Skeletal muscle satellite cell (primary cell): ENCODE results near the gene CPLX1.
A peak's percentile ranks its signal among the peaks of the same experiment; 100 is the strongest.
"Not testable (repeated sequence)": the region's sequence is repeated elsewhere in the genome, so short reads cannot be mapped to it uniquely, and the experiment has no call there.

ENCODE experiments used
- H3K27me3 ChIP-seq: 2 replicates; pipeline ENCODE4 v1.7.0; 2013; ENCODE audit warnings: low read length; ENCODE audit not compliant: control insufficient read depth, insufficient read depth
- H3K36me3 ChIP-seq: 2 replicates; pipeline ENCODE4 v1.7.0; 2013; ENCODE audit warnings: mild to moderate bottlenecking, control low read depth, low read length; ENCODE audit not compliant: insufficient read depth
- H3K4me1 ChIP-seq: 2 replicates; pipeline ENCODE4 v1.7.0; 2013; ENCODE audit warnings: low read length; ENCODE audit not compliant: control insufficient read depth, insufficient read depth
- H3K4me2 ChIP-seq: 2 replicates; pipeline ENCODE4 v1.7.0; 2013; ENCODE audit warnings: mild to moderate bottlenecking, low read length
- H3K4me3 ChIP-seq: 2 replicates; pipeline ENCODE4 v1.7.0; 2013; ENCODE audit warnings: low read length
- H3K9ac ChIP-seq: 2 replicates; pipeline ENCODE4 v1.7.0; 2013; ENCODE audit warnings: mild to moderate bottlenecking, low read depth, low read length, moderate library complexity
- H3K9me3 ChIP-seq: replicated peaks from 2 replicates; pipeline ENCODE4 v1.7.0; 2013; ENCODE audit warnings: mild to moderate bottlenecking, control low read depth, low read length

The CPLX1 gene

DNA sequence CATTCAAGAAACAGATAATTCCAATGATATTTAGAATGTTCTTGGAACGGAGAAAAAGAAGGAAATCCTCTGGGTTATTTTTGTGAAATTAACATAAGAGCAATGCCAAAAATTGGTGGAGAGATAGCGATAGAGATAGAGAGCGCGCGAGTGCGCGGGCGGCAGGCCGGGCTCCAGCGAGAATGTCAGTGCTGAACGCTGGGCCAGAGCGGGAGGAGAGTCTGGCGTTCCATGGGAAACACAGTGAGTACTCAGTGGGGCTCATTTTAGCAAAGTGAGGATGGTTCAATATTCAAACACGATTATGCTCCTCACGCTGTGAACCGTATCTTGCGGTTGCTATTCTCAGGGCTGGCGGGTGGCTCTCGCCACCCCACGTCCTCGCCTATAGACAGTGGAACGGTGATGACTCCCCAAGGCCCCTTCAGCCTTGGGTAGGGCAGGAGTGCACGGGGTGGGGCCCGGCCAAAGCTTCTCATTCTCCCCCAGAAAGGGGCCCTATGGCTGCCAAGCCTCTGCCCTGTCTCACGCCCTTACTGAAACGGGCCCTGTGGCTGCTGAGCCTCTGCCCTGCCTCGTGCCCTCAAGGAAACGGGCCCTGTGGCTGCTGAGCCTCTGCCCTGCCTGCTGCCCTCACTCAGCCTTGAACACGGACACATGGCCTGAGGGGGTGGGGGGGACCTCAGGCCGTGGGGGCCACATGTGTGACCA lies 16.9 kb downstream of the CPLX1 start:
- H3K27me3 ChIP-seq: peaks cover 44% of the 10 kb centered on the region
- H3K4me2 ChIP-seq: no peak overlapping the region
- H3K36me3 ChIP-seq: no peaks in the 10 kb centered on the region
- no peaks in the 10 kb centered on the region for H3K9me3 ChIP-seq
- no peak overlapping the region for H3K9ac ChIP-seq
- no peak overlapping the region for H3K4me3 ChIP-seq
- no peaks in the 10 kb centered on the region for H3K4me1 ChIP-seq

DNA sequence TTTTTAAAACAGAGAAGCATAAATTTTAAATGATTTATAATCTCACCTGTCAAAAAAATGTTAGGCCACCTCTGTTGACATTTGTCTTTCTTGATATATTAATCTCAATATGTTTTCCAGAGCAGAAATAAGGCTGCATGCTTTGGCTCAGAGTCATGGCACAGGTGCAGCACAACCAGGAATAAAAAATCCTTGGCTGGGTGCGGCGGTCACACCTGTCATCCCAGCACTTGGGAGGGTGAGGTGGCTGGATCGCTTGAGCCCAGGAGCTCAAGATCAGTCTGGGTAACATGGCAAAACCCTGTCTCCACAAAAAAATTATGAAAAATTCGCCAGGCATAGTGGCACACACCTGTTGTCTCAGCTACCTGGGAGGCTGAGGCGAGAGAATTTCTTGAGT lies 18.1 kb downstream of the CPLX1 start:
- Histone ChIP-seq H3K4me1 (no peaks in the 10 kb centered on the region), H3K27me3 (peaks cover 35% of the 10 kb centered on the region), H3K9ac (no peak overlapping the region), H3K4me2 (no peak overlapping the region), H3K4me3 (no peak overlapping the region), H3K36me3 (no peaks in the 10 kb centered on the region), H3K9me3 (no peaks in the 10 kb centered on the region)

DNA sequence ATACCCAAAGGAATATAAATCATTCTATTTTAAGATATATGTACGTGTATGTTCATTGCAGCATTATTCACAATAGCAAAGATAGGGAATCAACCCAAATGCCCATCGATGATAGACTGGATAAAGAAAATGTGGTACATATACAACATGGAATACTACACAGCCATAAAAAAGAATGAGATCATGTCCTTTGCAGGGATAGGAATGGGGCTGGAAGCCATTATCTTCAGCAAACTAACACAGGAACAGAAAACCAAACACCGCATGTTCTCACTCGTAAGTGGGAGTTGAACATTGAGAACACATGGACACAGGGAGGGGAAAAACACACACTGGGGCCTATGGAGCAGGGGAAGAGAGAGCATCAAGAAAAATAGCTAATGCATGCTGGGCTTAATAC lies 18.9 kb downstream of the CPLX1 start:
- not testable (repeated sequence) for H3K9ac ChIP-seq, H3K4me1 ChIP-seq, H3K9me3 ChIP-seq, H3K4me3 ChIP-seq, H3K4me2 ChIP-seq, H3K36me3 ChIP-seq
- peaks cover 32% of the 10 kb centered on the region for H3K27me3 ChIP-seq

DNA sequence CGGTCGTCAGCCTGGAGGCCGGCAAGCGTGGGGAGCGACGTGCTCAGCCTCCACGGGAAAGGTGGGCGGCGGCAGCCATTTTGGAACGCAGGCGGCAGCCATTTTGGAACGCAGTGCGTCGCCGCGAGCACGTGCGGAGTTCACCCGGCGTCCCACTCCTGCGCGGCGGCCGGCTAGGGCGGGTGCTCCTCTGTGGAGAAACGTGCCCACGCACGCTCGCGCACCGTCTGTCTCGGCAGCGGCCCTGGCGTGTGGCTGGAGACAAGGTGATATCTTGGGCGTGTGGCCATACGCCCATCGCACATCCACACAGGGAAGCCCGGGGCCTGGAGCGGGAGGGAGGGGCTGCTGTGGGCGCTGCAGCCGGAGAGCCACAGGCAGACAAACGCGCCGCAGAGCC lies 21.1 kb downstream of the CPLX1 start:
- no peaks in the 10 kb centered on the region for H3K36me3 ChIP-seq
- H3K4me1 ChIP-seq: no peaks in the 10 kb centered on the region
- no peak overlapping the region for H3K9ac ChIP-seq
- H3K4me3 ChIP-seq: no peak overlapping the region
- no peak overlapping the region for H3K4me2 ChIP-seq
- peaks cover 29% of the 10 kb centered on the region for H3K27me3 ChIP-seq
- no peaks in the 10 kb centered on the region for H3K9me3 ChIP-seq

DNA sequence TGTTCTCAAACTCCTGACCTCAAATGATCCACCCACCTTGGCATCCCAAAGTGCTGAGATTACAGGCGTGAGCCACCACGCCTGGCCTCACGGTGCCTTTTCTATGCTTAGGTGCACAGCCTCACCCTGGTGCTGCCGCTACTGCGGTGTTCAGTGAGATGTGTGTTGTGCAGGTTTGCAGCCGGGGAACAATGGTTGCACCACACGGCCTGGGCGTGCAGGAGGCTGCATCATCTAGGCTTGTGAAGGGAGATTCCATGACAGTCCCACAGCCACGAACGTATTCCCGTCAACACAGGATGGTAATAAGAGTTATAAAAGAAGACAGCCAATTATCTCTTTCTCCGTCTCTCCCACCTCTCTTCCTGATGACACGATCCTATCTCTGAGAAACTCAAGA lies 22.0 kb downstream of the CPLX1 start:
- Histone ChIP-seq H3K36me3 (no peaks in the 10 kb centered on the region), H3K27me3 (peaks cover 29% of the 10 kb centered on the region), H3K4me3 (no peak overlapping the region), H3K9me3 (no peaks in the 10 kb centered on the region), H3K4me1 (no peaks in the 10 kb centered on the region), H3K9ac (no peak overlapping the region), H3K4me2 (no peak overlapping the region)

DNA sequence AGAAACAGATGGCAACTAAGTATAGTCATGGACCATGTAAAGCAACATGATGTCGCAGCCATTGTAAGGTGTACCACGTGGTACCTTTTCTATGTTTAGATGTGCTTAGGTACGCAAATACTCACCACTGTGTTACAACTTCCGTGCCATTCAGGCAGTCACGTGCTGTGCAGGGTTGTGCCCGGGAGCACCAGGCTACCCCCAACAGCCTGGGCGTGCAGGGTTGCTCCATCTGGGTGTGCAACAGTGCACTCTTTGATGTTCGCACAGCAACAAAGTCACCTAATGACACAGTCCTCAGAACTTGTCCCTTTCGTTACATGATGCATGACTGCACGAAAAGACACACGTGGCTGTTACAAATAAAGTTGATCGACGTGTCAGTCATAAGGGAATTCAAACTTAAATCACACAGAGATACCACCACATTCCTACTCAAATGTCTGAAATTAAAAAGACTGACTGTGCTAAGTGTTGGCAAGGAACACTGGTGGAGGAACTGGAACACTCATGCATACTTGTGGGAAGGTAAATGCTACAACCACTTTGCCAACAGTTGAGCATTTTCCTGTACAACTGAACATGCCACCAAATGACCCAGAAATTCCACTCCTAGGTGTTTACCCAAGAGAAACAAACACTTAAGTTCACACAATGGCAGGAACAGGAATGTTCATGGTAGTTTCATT lies 24.3 kb downstream of the CPLX1 start:
- H3K4me2 ChIP-seq: no peak overlapping the region
- H3K9me3 ChIP-seq: no peaks in the 10 kb centered on the region
- peaks cover 35% of the 10 kb centered on the region for H3K27me3 ChIP-seq
- no peak overlapping the region for H3K4me3 ChIP-seq
- no peaks in the 10 kb centered on the region for H3K4me1 ChIP-seq
- no peaks in the 10 kb centered on the region for H3K36me3 ChIP-seq
- H3K9ac ChIP-seq: no peak overlapping the region

DNA sequence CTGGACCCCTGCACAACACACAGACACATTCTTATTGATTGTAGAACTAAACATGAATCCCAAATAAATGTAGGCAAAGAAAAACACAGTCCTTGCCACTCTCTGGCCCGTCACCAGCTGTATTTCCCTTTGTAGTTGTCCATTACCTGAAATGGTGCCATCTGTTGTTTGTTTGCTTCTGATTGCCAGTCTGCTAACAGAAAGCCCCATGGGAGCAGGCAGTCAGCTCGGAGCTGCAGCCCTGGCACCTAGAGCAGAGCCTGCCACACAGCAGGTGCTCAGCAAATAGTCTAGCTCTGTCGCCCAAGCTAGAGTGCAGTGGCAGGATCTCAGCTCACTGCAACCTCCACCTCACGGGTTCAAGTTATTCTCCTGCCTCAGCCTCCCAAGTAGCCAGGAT lies 28.9 kb downstream of the CPLX1 start:
- Histone ChIP-seq H3K9me3 (no peaks in the 10 kb centered on the region), H3K27me3 (peaks cover 56% of the 10 kb centered on the region)

DNA sequence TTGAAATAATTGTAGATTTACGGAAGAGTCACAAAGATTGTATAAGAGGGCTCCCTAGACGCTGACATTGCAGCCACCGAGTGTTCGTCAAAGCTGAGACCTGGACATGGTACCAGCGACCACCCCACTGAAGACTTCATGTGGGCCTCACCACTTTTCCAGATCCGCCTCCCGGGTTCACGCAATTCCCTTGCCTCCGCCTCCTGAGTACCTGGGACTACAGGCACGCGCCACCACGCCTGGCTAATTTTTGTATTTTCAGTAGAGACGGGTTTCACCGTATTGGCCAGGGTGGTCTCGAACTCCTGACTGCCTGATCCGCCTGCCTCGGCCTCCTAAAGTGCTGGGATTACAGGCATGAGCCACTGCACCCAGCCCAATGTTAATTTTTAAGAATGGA lies 29.7 kb downstream of the CPLX1 start:
- Histone ChIP-seq H3K9me3 (no peaks in the 10 kb centered on the region), H3K27me3 (peaks cover 58% of the 10 kb centered on the region), H3K9ac (no peak overlapping the region), H3K4me1 (peaks cover 5% of the 10 kb centered on the region), H3K36me3 (no peaks in the 10 kb centered on the region), H3K4me2 (no peak overlapping the region), H3K4me3 (no peak overlapping the region)

More for the DNA sequence above, 28.9 kb downstream of the CPLX1 start:
- H3K4me3 ChIP-seq: no peak overlapping the region
- H3K9ac ChIP-seq: no peak overlapping the region
- no peak overlapping the region for H3K4me2 ChIP-seq
- H3K36me3 ChIP-seq: no peaks in the 10 kb centered on the region
- peaks cover 5% of the 10 kb centered on the region for H3K4me1 ChIP-seq

DNA sequence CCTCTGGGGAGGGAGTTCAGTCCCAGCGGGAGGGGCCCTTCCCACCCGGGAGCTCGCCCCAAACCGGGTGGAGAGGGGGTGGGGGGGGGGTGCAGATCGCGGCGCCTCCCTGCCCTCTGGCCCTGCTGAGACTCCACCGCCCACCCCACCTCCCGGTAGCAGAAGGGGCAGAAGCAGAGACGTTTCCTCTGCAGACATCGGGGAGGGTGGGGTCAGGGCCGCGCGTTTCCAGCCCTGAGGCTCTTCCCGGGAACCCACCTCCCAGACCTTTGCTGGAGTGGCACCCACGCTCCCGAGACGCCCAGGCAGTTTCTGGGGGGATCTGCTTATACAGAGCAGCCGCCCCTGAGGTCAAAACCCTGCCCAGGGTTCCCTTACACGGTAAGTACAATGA lies 30.2 kb downstream of the CPLX1 start:
- no peaks in the 10 kb centered on the region for H3K9me3 ChIP-seq
- H3K4me1 ChIP-seq: peaks cover 5% of the 10 kb centered on the region
- H3K27me3 ChIP-seq: peaks cover 59% of the 10 kb centered on the region
- H3K9ac ChIP-seq: no peak overlapping the region
- no peaks in the 10 kb centered on the region for H3K36me3 ChIP-seq
- no peak overlapping the region for H3K4me3 ChIP-seq
- no peak overlapping the region for H3K4me2 ChIP-seq

DNA sequence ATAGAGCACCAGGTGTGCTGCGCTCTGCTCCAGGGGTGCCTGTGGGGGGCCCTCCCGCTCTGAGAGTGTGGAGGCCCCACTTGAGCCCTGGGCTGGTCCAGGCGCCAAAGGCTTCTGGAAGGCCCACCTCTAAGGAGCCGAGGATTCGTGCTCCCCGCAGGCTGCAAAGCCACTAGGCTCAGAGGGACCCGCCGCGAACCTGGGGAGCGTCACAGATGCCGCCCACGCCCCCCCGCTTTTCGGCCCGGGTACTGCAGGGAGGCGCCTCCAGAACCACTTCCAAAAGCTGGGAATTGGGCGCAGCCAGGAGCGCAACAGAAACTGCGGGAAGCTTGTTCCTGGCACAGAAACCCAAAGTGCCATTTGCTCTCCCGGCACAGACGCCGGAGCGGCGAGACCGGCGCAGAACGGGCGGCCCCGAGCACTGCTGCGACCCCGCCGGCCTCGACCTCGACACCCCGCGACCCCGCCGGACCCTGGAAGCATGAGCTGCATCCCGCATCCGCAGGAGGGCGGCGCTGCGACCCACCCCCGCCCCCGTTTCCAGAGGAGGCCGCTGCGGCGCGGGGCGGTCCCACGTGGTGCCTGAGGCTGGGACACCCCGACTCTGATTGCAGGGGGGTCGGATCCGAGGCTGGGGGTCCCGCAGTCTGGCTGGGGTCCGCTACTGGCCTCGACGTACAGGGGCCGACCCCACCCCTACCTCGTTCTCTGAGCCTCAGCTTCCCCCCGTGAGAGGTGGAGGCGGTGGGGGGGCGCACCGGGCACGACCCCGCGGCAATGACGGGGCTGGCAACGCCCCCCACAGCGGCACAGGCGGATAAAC lies 30.8 kb downstream of the CPLX1 start:
- no peak overlapping the region for H3K4me3 ChIP-seq
- H3K9me3 ChIP-seq: no peaks in the 10 kb centered on the region
- peaks cover 5% of the 10 kb centered on the region for H3K4me1 ChIP-seq
- no peaks in the 10 kb centered on the region for H3K36me3 ChIP-seq
- H3K9ac ChIP-seq: no peak overlapping the region
- H3K4me2 ChIP-seq: peak overlapping the region; percentile 58
- H3K27me3 ChIP-seq: peaks cover 65% of the 10 kb centered on the region

DNA sequence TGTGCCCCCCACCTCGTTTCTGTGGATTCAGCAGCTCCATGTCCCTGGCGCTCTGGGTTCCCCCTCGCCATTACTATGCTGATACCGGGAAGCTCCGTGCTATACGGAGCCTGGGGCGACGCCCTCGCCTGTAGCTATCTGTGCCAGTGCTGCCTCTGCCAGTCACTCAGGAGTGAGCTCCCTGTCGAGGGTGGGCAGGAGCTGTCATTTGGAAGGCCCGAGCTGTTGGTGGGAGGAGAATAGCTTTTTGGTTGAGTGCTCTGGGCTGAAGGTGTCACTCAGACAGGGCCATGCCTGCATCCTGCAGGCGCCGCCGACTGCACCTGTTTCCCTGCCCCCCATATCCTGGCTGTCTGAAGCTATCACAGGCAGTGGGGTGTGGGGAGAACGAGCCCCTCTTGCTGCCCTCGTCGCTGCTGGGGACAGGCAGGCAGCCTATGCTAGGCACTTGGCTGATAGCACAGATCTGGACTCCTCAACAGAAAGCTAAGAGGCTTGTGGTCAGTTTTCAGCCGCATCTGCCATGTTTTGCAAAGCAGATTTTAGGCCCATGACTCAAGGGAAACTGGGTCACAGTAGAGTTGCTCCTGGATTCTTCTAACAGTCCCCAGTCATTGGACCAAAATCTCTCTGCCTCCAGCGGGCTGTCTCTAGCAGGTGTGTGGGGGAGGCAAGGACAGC lies 31.8 kb downstream of the CPLX1 start:
- H3K27me3 ChIP-seq: peaks cover 65% of the 10 kb centered on the region
- no peak overlapping the region for H3K4me3 ChIP-seq
- H3K9ac ChIP-seq: no peak overlapping the region
- no peaks in the 10 kb centered on the region for H3K36me3 ChIP-seq
- H3K9me3 ChIP-seq: no peaks in the 10 kb centered on the region
- H3K4me1 ChIP-seq: peaks cover 5% of the 10 kb centered on the region
- no peak overlapping the region for H3K4me2 ChIP-seq
